Epithelial cell of proximal tubule (primary cell): Measurements from ENCODE around the gene THY1. TPM values are rescaled to one million over a fixed set of nuclear protein-coding genes. Genes with fewer than 3 reads are reported as not detected.
"Not testable (repeated sequence)": the region's sequence is repeated elsewhere in the genome, so short reads cannot be mapped to it uniquely, and the experiment has no call there.

Experiments
- DNase-seq: peaks from one replicate; pipeline ENCODE4 v3.0.0-alpha.2; 2011; ENCODE audit warnings: low read depth
- H3K4me3 ChIP-seq: 2 replicates; pipeline ENCODE4 v1.5.1; 2011; ENCODE audit warnings: low read depth, mild to moderate bottlenecking, low read length
- CTCF ChIP-seq: conservative IDR thresholded peaks from 2 replicates; pipeline ENCODE4 v1.5.1; 2012; ENCODE audit warnings: low read depth, mild to moderate bottlenecking, low read length
- total RNA-seq: library from RNA; depleted of rRNA; stranded (reverse); fragments of >200 nt; gene quantifications from 2 replicates; pipeline ENCODE4 v1.2.3, GENCODE V29; 2015

Gene THY1
- total RNA-seq, 1 donor from 2014 or later: 9.0 TPM

- no peak overlapping the region for H3K4me3 ChIP-seq
- TF ChIP-seq CTCF: peak; percentile 41
- no peak for DNase-seq
These were observed 33.2 kb downstream of the THY1 start for GRCh38 chr11:119389611-119390254.

- H3K4me3 ChIP-seq: no peak overlapping the region
- no peak for DNase-seq
- no peak for TF ChIP-seq CTCF
These were observed 34.9 kb downstream of the THY1 start for GRCh38 chr11:119388103-119388502.

- no peak for TF ChIP-seq CTCF
- no peak overlapping the region for H3K4me3 ChIP-seq
- no peak for DNase-seq
These were observed 38.6 kb downstream of the THY1 start for GRCh38 chr11:119384332-119384731.

- not testable (repeated sequence) for DNase-seq, H3K4me3 ChIP-seq
These were observed 40.5 kb downstream of the THY1 start for GRCh38 chr11:119382513-119382912.

GRCh38 chr11:119382101-119382500 lies 40.9 kb downstream of the THY1 start:
- DNase-seq: no peak
- peak overlapping the region; percentile 74 for H3K4me3 ChIP-seq
- no peak for TF ChIP-seq CTCF

GRCh38 chr11:119381181-119381988 lies 41.6 kb downstream of the THY1 start, which contains the start of gene USP2:
TSS of gene USP2 (minus strand) at chr11:119381690. CDS start at chr11:119373480, 8,210 bp downstream.
- TF ChIP-seq CTCF: peak; percentile 75
- peak within 1 kb of the TSS; percentile 74 for H3K4me3 ChIP-seq
- peak; percentile 86 for DNase-seq

- DNase-seq: no peak
- H3K4me3 ChIP-seq: peak overlapping the region; percentile 74
- no peak for TF ChIP-seq CTCF
These were observed 42.2 kb downstream of the THY1 start for GRCh38 chr11:119380827-119381180.
